ENCODE data around the gene THOC6.
"Not testable (repeated sequence)": the region's sequence is repeated elsewhere in the genome, so short reads cannot be mapped to it uniquely, and the experiment has no call there.

Gene THOC6

DNA sequence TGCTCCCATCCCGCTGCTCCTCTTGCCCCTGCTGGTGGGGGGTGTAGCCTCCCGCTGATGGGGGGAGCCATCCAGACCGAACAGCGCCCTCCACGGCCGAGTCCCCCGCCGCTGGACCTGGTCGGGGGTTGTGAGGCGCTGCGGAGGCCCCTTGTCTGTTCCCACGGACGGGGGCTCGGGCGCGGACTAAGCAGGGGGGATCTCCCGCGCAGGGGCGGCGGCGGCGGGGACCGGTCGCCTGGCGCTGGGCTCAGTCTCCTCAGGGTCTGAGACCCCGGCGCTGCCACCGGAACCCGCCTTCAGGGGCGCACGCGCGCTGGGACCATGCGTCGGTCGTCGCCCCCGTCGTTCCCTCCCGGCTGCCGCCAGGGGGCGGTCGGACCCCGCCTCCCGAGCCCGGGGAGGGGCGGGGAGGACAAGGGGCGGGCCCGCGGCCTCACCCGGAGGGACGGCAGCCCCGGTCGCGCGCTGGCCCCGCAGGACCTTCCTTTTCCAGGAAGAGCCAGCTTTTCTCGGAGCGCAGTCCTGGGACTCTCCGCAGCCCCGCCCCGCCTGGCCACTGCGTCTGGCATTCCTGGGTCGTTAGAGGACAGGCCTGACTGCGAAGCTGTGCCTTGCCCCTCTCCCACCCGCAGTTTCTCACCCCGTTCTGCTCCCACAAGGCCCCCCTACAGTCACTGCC lies 35.3 kb downstream of the THOC6 start:
- DNase-seq (ENCODE audit: low read depth in 1 of 2, low spot score in 1 of 2): peak; percentile 82 to 90
- TF ChIP-seq JUND (IDR thresholded peaks at IDR 0.05; ENCODE audit: low read depth): no peak
- in situ Hi-C loops (cut with HindIII; ENCODE audit: low pct_unique_long_range_greater_than_20kb, low sequenced_read_pairs): no loop called here

DNA sequence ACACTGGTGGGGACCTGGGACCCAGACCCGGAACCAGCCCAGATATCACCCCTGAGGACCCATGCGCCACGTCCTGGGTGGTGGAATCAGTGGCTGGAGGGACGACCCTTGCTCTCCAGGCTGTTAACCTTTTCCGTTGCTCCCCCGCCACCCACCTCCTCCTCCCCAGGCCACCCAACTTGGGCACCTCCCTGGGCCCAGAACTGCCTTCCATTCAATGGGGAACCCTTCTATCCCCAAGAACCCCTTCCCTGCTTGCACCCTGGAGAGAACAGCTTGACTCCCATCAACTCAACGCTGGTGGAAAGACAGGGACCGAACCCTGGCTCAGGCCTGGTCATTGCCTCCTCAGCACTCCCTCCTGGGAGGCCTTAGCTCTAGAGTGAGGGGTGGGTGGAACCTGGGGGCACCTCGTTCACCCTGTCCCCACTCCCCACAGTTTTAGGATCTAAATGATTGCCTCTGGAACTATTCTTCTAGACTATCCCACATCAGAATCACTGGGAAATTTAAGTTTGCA lies 35.9 kb downstream of the THOC6 start:
- no peak for DNase-seq (ENCODE audit: low read depth in 1 of 2, low spot score in 1 of 2)
- no peak for TF ChIP-seq JUND (IDR thresholded peaks at IDR 0.05; ENCODE audit: low read depth)
- in situ Hi-C loops (cut with HindIII; ENCODE audit: low pct_unique_long_range_greater_than_20kb, low sequenced_read_pairs): no loop called here

DNA sequence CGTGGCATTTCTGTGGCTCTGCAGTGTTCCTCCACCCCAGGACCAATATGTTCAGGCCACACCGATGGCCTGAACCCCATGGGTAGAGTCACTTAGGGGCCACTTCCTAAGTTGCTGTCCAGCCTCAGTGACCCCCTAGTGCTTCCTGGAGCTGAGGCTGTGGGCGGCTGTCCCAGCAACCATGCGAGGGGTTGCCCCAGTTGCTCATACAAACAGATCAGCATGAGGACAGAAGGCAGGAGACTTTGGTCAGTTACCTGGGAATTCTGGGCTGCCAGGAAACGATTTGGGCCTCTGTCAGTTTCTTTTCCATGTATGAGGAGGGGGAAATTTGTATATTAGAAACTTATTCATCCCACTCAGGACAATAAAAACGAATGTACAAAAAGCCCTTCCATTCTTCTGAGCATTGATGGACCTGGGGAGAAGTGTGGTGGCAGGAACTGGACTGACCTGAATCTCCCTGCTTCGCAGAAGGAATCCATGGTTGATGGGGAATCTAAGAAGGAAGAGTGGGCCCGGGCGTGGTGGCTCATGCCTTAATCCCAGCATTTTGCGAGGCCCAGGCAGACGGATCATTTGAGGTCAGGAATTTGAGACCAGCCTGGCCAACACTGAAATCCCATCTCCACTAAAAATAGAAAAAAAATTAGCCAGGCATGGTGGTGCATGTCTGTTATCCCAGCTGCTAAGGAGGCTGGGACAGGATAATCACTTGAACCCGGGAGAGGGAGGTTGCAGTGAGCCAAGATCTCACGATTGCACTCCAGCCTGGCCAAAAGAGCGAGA lies 36.7 kb downstream of the THOC6 start:
- DNase-seq (ENCODE audit: low read depth in 1 of 2, low spot score in 1 of 2): no peak
- in situ Hi-C loops (cut with HindIII; ENCODE audit: low pct_unique_long_range_greater_than_20kb, low sequenced_read_pairs): no loop called here
- no peak for TF ChIP-seq JUND (IDR thresholded peaks at IDR 0.05; ENCODE audit: low read depth)

GRCh38 chr16:3062553-3062952 lies 38.7 kb downstream of the THOC6 start:
- in situ Hi-C loops (cut with HindIII; ENCODE audit: low pct_unique_long_range_greater_than_20kb, low sequenced_read_pairs): no loop called here
- no peak for DNase-seq (ENCODE audit: low read depth in 1 of 2, low spot score in 1 of 2)
- TF ChIP-seq JUND (IDR thresholded peaks at IDR 0.05; ENCODE audit: low read depth): no peak

- TF ChIP-seq JUND (IDR thresholded peaks at IDR 0.05; ENCODE audit: low read depth): no peak
- no peak for DNase-seq (ENCODE audit: low read depth in 1 of 2, low spot score in 1 of 2)
- in situ Hi-C loops (cut with HindIII; ENCODE audit: low pct_unique_long_range_greater_than_20kb, low sequenced_read_pairs): no loop called here
Observed at GRCh38 chr16:3063625-3064386, 40.0 kb downstream of the THOC6 start.

DNA sequence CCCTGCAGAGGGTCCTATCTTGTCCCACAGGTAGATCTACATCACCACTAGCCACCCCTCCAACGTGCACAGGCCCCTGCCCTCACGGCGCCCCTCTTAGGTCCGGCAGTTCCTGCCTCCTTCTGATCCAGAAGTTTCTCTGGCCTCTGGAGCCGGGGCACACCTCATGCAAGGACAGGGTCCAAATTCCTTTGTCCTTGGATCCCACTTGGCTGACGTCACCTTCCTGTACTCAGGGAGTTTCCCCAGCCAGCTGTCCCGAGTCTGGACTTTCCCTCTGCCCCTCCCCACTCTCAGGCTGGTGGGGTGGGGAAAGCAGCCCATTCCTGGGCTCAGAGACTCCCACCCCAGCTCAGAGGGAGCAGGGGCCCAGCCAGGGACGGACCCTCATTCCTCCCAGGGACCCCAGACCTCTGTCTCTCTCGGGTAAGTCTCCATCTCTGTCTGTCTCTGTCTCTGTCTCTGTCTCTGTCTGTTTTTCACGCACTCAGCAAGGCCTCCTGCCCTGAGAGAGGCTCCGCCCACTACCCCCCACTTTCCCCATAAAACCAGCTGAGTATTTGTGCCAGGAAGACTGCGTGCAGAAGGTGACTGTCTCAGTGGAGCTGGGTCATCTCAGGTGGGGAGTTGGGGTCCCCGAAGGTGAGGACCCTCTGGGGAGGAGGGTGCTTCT lies 41.4 kb downstream of the THOC6 start, which contains the start of gene IL32:
Gene IL32 (plus strand): TSS at position 572 of the 673 bp plus-strand sequence. CDS start 172 bp downstream, outside the sequence.
- no peak for DNase-seq (ENCODE audit: low read depth in 1 of 2, low spot score in 1 of 2)
- no peak for TF ChIP-seq JUND (IDR thresholded peaks at IDR 0.05; ENCODE audit: low read depth)

DNA sequence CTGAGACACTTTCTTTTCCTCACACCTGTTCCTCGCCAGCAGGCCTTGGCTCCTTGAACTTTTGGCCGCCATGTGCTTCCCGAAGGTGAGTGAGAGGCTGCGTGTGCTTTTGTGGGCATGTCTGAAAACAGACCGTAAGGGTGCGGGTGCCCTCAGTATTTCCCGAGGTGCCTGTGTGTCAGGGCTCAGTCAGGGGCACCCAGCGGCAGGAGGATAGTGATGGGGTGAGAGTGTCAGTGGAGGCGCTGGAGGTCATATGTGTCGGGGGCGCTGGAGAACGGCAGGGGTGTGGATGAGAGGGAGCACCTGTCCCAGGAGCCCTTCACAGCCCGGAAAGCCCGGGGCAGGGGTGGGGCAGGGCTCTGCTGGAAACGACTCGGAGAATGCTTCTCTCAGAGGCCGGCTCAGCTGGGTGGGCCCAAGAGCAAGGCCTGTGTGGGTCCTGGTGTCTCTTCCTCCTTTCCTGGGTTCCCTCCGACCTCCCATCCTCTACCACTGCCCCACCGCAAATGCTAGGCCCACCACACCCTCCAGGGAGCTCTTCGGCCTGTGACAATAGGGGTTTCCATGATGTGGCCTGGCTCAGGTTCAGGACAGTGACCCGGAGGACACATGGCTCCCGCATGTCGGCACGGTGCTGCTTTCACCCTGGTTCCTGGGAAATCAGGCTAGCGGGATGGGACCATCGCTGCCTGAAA lies 42.1 kb downstream of the THOC6 start:
- TF ChIP-seq JUND (IDR thresholded peaks at IDR 0.05; ENCODE audit: low read depth): no peak
- no peak for DNase-seq (ENCODE audit: low read depth in 1 of 2, low spot score in 1 of 2)
- in situ Hi-C loops (cut with HindIII; ENCODE audit: low pct_unique_long_range_greater_than_20kb, low sequenced_read_pairs): no loop called here

More for the DNA sequence above, 41.4 kb downstream of the THOC6 start, which contains the start of gene IL32:
- in situ Hi-C loops (cut with HindIII; ENCODE audit: low pct_unique_long_range_greater_than_20kb, low sequenced_read_pairs): no loop called here

DNA sequence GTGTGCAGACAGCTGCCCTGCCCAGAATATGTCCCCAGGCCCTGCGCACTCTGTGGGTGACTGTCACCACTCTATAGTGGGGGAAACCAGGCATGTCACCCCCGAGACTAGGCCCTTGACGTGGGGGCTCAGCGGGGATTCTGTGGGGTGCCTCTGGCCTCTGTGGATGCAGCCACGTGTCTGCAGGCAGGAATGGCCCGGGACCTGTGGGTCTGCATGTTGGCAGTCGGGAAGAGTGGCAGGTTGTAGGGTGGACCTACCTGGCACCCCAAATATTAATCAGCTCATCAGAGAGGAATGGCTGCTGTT lies 42.6 kb downstream of the THOC6 start:
- no peak for DNase-seq (ENCODE audit: low read depth in 1 of 2, low spot score in 1 of 2)
- in situ Hi-C loops (cut with HindIII; ENCODE audit: low pct_unique_long_range_greater_than_20kb, low sequenced_read_pairs): no loop called here
- no peak for TF ChIP-seq JUND (IDR thresholded peaks at IDR 0.05; ENCODE audit: low read depth)

GRCh38 chr16:3068487-3068886 lies 44.7 kb downstream of the THOC6 start:
- no peak for TF ChIP-seq JUND (IDR thresholded peaks at IDR 0.05; ENCODE audit: low read depth)
- no peak for DNase-seq (ENCODE audit: low read depth in 1 of 2, low spot score in 1 of 2)
- in situ Hi-C loops (cut with HindIII; ENCODE audit: low pct_unique_long_range_greater_than_20kb, low sequenced_read_pairs): no loop called here

DNA sequence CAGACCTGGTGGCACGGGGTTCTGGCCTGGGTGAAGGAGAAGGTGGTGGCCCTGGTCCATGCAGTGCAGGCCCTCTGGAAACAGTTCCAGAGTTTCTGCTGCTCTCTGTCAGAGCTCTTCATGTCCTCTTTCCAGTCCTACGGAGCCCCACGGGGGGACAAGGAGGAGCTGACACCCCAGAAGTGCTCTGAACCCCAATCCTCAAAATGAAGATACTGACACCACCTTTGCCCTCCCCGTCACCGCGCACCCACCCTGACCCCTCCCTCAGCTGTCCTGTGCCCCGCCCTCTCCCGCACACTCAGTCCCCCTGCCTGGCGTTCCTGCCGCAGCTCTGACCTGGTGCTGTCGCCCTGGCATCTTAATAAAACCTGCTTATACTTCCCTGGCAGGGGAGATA lies 45.3 kb downstream of the THOC6 start:
- DNase-seq (ENCODE audit: low read depth in 1 of 2, low spot score in 1 of 2); in situ Hi-C loops (cut with HindIII; ENCODE audit: low pct_unique_long_range_greater_than_20kb, low sequenced_read_pairs): not testable (repeated sequence)

- in situ Hi-C loops (cut with HindIII; ENCODE audit: low pct_unique_long_range_greater_than_20kb, low sequenced_read_pairs): no loop called here
- TF ChIP-seq JUND (IDR thresholded peaks at IDR 0.05; ENCODE audit: low read depth): no peak
- no peak for DNase-seq (ENCODE audit: low read depth in 1 of 2, low spot score in 1 of 2)
Observed at GRCh38 chr16:3070608-3071111, 46.8 kb downstream of the THOC6 start.
